Type B pancreatic cell (in vitro differentiated cells): ENCODE data around the gene TPCN2. TPM values are rescaled to one million over a fixed set of nuclear protein-coding genes. Genes with fewer than 3 reads are reported as not detected.

Experiments
- DNase-seq: peaks from one replicate; pipeline ENCODE4 v3.0.0; 2021; ENCODE audit warnings: mixed read lengths; ENCODE audit not compliant: unreplicated experiment; ENCODE audit errors: extremely low spot score
- H3K27ac Mint-ChIP-seq: 2 replicates; pipeline ENCODE4 v1.8.0; 2021; ENCODE audit warnings: mild to moderate bottlenecking, mixed read lengths
- H3K27me3 Mint-ChIP-seq: 2 replicates; pipeline ENCODE4 v1.8.0; 2021; ENCODE audit warnings: mixed read lengths
- H3K36me3 Mint-ChIP-seq: 2 replicates; pipeline ENCODE4 v1.8.0; 2021; ENCODE audit warnings: mixed read lengths
- H3K4me1 Mint-ChIP-seq: one replicate; pipeline ENCODE4 v1.8.0; 2021; ENCODE audit warnings: mixed read lengths; ENCODE audit not compliant: unreplicated experiment
- H3K4me3 Mint-ChIP-seq: 2 replicates; pipeline ENCODE4 v1.8.0; 2021; ENCODE audit warnings: mild to moderate bottlenecking, mixed read lengths
- H3K9me3 Mint-ChIP-seq: 2 replicates; pipeline ENCODE4 v1.8.0; 2021; ENCODE audit warnings: mixed read lengths
- CTCF ChIP-seq: fragments of 200-600 bp; sonication (generic); conservative IDR thresholded peaks from 2 replicates; pipeline ENCODE4 v1.5.0; 2021; ENCODE audit warnings: antibody characterized with exemption, mild to moderate bottlenecking
- total RNA-seq: library from RNA; stranded (reverse); gene quantifications from 2 replicates; pipeline ENCODE4 v1.2.1, GENCODE V29; 2021; ENCODE audit warnings: low replicate concordance

The TPCN2 gene
- total RNA-seq, 1 donor from 2014 or later = 19.5 TPM

GRCh38 chr11:69087811-69088210, 39.1 kb downstream of the TPCN2 start:
- Mint-ChIP-seq H3K4me3 (no peak overlapping the region), H3K9me3 (no peaks in the 10 kb centered on the region), H3K4me1 (peaks cover 6% of the 10 kb centered on the region), H3K27ac (no peak overlapping the region), H3K27me3 (no peaks in the 10 kb centered on the region), H3K36me3 (peaks cover 2% of the 10 kb centered on the region)
- no peak for TF ChIP-seq CTCF
- no peak for DNase-seq

DNA sequence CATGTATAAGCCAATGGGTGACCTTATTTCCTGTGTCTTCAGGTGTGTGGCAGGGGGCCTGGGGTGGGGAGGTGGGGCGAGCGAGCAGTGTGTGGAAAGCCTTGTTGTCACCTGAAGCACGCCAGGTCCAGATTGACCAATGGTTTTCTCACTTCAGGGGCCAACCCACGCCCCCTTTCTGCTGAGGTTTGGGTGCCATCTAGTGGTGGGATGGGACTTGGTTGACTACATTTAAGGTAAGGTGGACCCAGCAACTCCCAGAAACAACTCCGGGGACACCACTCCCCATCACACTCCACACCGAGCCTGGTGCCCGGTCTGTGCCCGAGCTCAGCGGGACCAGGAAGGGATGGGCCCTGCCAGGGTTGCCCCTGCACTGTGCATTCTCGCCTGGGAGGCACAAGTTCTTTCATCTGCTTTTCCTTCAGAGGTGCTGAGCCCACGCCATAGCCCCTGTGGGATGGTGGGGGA, 40.0 kb downstream of the TPCN2 start:
- H3K9me3 Mint-ChIP-seq = no peaks in the 10 kb centered on the region
- H3K4me1 Mint-ChIP-seq = peaks cover 9% of the 10 kb centered on the region
- H3K4me3 Mint-ChIP-seq = no peak overlapping the region
- DNase-seq = no peak
- TF ChIP-seq CTCF = peak; percentile 85
- no peak overlapping the region for H3K27ac Mint-ChIP-seq
- peaks cover 4% of the 10 kb centered on the region for H3K36me3 Mint-ChIP-seq
- no peaks in the 10 kb centered on the region for H3K27me3 Mint-ChIP-seq

- Mint-ChIP-seq H3K27me3 (no peaks in the 10 kb centered on the region), H3K4me3 (no peak overlapping the region), H3K4me1 (peaks cover 11% of the 10 kb centered on the region), H3K36me3 (peaks cover 4% of the 10 kb centered on the region), H3K27ac (no peak overlapping the region), H3K9me3 (no peaks in the 10 kb centered on the region)
- TF ChIP-seq CTCF = no peak
- no peak for DNase-seq
Observed at GRCh38 chr11:69089258-69089657, 40.5 kb downstream of the TPCN2 start.

- H3K9me3 Mint-ChIP-seq = no peaks in the 10 kb centered on the region
- no peak for TF ChIP-seq CTCF
- DNase-seq = no peak
- no peaks in the 10 kb centered on the region for H3K27me3 Mint-ChIP-seq
- peaks cover 4% of the 10 kb centered on the region for H3K36me3 Mint-ChIP-seq
- peaks cover 11% of the 10 kb centered on the region for H3K4me1 Mint-ChIP-seq
- no peak overlapping the region for H3K27ac Mint-ChIP-seq
- H3K4me3 Mint-ChIP-seq = no peak overlapping the region
Observed at GRCh38 chr11:69091638-69092165, 43.0 kb downstream of the TPCN2 start.

DNA sequence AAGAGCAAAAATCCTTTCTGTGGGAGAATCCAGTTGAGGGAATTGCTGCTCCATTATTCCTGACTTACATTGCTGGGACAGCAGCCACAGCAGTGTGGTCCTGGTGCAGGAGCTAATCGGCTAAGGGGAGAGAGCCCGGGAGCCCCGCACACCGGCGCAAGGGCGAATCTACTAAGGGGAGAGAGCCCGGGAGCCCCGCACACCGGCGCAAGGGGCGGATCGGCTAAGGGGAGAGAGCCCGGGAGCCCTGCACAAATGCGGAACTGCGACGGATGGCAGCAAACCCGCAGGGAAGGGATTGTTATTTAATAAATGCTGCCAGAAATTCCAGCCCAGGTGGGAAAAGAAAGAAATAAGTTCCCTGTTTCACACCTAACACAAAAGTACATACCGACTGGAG, 43.5 kb downstream of the TPCN2 start:
- Mint-ChIP-seq H3K4me1 (peaks cover 11% of the 10 kb centered on the region), H3K9me3 (no peaks in the 10 kb centered on the region), H3K27ac (no peak overlapping the region), H3K4me3 (no peak overlapping the region), H3K27me3 (no peaks in the 10 kb centered on the region), H3K36me3 (peaks cover 4% of the 10 kb centered on the region)
- no peak for TF ChIP-seq CTCF
- no peak for DNase-seq

DNA sequence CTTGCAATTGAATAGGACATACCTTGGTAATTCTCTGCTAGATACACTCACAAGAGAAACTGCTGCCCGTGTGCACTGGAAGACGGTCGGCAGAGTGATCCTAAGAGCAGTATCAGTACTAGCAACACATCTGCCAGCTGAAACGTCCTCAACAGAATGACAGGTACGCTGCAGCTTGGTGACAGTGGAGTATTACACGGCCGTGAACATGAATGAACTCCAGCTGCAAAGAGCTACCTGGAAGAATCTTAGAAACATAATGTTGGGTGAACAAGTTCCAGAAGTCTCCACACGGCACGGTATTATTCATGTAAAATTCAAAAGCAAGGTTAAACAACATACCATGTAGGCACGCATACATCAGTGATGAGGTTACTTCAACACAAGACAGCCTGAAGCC, 44.4 kb downstream of the TPCN2 start:
- H3K4me3 Mint-ChIP-seq = no peak overlapping the region
- DNase-seq = no peak
- no peaks in the 10 kb centered on the region for H3K9me3 Mint-ChIP-seq
- H3K27ac Mint-ChIP-seq = no peak overlapping the region
- TF ChIP-seq CTCF = no peak
- peaks cover 4% of the 10 kb centered on the region for H3K36me3 Mint-ChIP-seq
- peaks cover 11% of the 10 kb centered on the region for H3K4me1 Mint-ChIP-seq
- H3K27me3 Mint-ChIP-seq = no peaks in the 10 kb centered on the region
